ENCODE data around the gene FGF18. TPM values are rescaled to one million over a fixed set of nuclear protein-coding genes. Genes with fewer than 3 reads are reported as not detected.

Gene FGF18
- total and polyA plus RNA-seq, 2 donors (not counting 3 experiments of a cell fraction or from before 2014, with no cell fraction given) = 0.04 to 0.27 TPM

DNA sequence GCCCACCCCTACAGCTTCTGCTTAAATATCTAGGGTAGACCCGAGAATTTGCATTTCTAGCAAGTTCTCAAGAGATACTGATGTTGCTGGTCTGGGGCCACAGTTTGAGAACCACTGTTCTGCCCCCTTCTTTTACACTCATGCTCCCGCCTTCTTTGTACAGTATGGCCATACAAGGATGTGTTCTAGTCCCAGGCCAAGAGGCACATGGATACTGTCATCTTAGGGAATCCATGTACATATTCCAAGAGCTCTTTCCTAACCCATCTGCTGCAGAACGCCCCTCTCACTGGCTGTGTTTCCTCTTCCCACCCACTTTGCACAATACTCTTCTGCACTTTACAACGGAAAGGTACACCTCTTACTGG is 44.4 kb downstream of the FGF18 start:
- Histone ChIP-seq H2AFZ (ENCODE audit: low read depth, low read length) (no peak overlapping the region), H3K36me3 (ENCODE audit: control insufficient read depth in 2 of 2, extremely low read depth in 1 of 2, insufficient read depth in 2 of 2, low read length in 2 of 2) (no peaks in the 10 kb centered on the region), H3K27ac (ENCODE audit: insufficient read depth, low read depth, low read length) (no peak overlapping the region), H3K4me3 (replicated peaks in 1 of 3; ENCODE audit: insufficient read depth in 1 of 3, low read depth in 1 of 3, low read length in 3 of 3) (no peak overlapping the region), H3K9me1 (replicated peaks; ENCODE audit: control insufficient read depth, extremely low read depth, insufficient read depth, low read length) (no peaks in the 10 kb centered on the region), H3K27me3 (ENCODE audit: control insufficient read depth in 2 of 2, insufficient read depth in 2 of 2, low read length in 2 of 2) (no peaks in the 10 kb centered on the region), H3K79me2 (ENCODE audit: control insufficient read depth, insufficient read depth, low read length) (no peaks in the 10 kb centered on the region), H3K4me2 (ENCODE audit: insufficient read depth, low read length) (no peak overlapping the region), H4K20me1 (replicated peaks; ENCODE audit: control insufficient read depth, extremely low read depth, insufficient read depth, low read length) (no peaks in the 10 kb centered on the region), H3K4me1 (ENCODE audit: control insufficient read depth, extremely low read depth, insufficient read depth, low read length) (no peaks in the 10 kb centered on the region), H3K9ac (replicated peaks; ENCODE audit: extremely low read depth, insufficient read depth, low read length) (no peak overlapping the region), H3K9me3 (replicated peaks; ENCODE audit: control insufficient read depth, insufficient read depth, low read length) (no peaks in the 10 kb centered on the region)
- DNase-seq (ENCODE audit: low read depth, low spot score) (no peak), FAIRE-seq (no peak)
- no peak for TF ChIP-seq MYC (IDR thresholded peaks at IDR 0.05; ENCODE audit: low read depth, low read length)
- TF ChIP-seq GATA2 (IDR thresholded peaks at IDR 0.05; ENCODE audit: insufficient read depth, insufficient read length, low read depth, low read length) = no peak
- no peak for TF ChIP-seq EZH2 (IDR thresholded peaks at IDR 0.05; ENCODE audit: borderline replicate concordance, low read depth, low read length, severe bottlenecking)
- no peak for TF ChIP-seq JUN (IDR thresholded peaks at IDR 0.05; ENCODE audit: borderline replicate concordance, insufficient read depth, insufficient read length, low read depth)
- TF ChIP-seq, protein P1, sequence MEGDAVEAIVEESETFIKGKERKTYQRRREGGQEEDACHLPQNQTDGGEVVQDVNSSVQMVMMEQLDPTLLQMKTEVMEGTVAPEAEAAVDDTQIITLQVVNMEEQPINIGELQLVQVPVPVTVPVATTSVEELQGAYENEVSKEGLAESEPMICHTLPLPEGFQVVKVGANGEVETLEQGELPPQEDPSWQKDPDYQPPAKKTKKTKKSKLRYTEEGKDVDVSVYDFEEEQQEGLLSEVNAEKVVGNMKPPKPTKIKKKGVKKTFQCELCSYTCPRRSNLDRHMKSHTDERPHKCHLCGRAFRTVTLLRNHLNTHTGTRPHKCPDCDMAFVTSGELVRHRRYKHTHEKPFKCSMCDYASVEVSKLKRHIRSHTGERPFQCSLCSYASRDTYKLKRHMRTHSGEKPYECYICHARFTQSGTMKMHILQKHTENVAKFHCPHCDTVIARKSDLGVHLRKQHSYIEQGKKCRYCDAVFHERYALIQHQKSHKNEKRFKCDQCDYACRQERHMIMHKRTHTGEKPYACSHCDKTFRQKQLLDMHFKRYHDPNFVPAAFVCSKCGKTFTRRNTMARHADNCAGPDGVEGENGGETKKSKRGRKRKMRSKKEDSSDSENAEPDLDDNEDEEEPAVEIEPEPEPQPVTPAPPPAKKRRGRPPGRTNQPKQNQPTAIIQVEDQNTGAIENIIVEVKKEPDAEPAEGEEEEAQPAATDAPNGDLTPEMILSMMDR (IDR thresholded peaks at IDR 0.05; ENCODE audit: extremely low read depth in 1 of 2, insufficient read depth in 1 of 2, low read depth in 1 of 2, low read length in 2 of 2) = no peak
- TF ChIP-seq FOS (IDR thresholded peaks at IDR 0.05; ENCODE audit: borderline replicate concordance, insufficient read depth, low read length) = no peak
- TF ChIP-seq POLR2A (IDR thresholded peaks at IDR 0.05; ENCODE audit: low read depth, low read length) = no peak
- TF ChIP-seq, protein P2, sequence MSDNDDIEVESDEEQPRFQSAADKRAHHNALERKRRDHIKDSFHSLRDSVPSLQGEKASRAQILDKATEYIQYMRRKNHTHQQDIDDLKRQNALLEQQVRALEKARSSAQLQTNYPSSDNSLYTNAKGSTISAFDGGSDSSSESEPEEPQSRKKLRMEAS (IDR thresholded peaks at IDR 0.05; ENCODE audit: insufficient read depth, insufficient read length) = no peak
- no peak for TF ChIP-seq POLR2AphosphoS5 (IDR thresholded peaks at IDR 0.05; ENCODE audit: insufficient read depth, low read depth, low read length)
- ChIA-PET CTCF (interaction anchor here (0.9 to 1.5 kb wide), 2 partner anchors 10 to 12 kb away, joined by 3 to 4 read pairs; no protein-coding TSS in a partner anchor), POLR2A (no interaction called here)
- dilution Hi-C loops (cut with MboI; ENCODE audit: extremely low pct_ligation_motif_present, low sequenced_read_pairs) (no loop called here), intact Hi-C loops (cut with micrococcal nuclease) (no loop called here)
- no TSS peak for BruUV-seq (replicated peaks)

Measured in endothelial cell of umbilical vein (primary cell).